ENCODE results near the gene SLC35D1.

SLC35D1 gene

GRCh38 chr1:66954208-66954607 is 99.7 kb downstream of the SLC35D1 start:
- no peaks in the 10 kb centered on the region for H3K9me3 ChIP-seq
- peaks cover 28% of the 10 kb centered on the region for H3K36me3 ChIP-seq (replicated peaks)
- H3K4me3 ChIP-seq, result no peak overlapping the region
- in situ Hi-C loops (cut with MboI; ENCODE audit: low sequenced_read_pairs), result no loop called here
- no peaks in the 10 kb centered on the region for H3K4me1 ChIP-seq
- no peak for DNase-seq (ENCODE audit: low spot score in 2 of 2)
- H3K27me3 ChIP-seq (ENCODE audit: low read depth), result no peaks in the 10 kb centered on the region

GRCh38 chr1:66951513-66951912 is 102.4 kb downstream of the SLC35D1 start:
- DNase-seq (ENCODE audit: low spot score in 2 of 2), result no peak
- in situ Hi-C loops (cut with MboI; ENCODE audit: low sequenced_read_pairs), result no loop called here
- H3K4me1 ChIP-seq, result no peaks in the 10 kb centered on the region
- no peaks in the 10 kb centered on the region for H3K9me3 ChIP-seq
- H3K4me3 ChIP-seq, result no peak overlapping the region
- peaks cover 32% of the 10 kb centered on the region for H3K36me3 ChIP-seq (replicated peaks)
- H3K27me3 ChIP-seq (ENCODE audit: low read depth), result no peaks in the 10 kb centered on the region

Measured in HAP-1 (cell line).